PC-9 (cell line): Measurements from ENCODE around the gene SPRR1A. TPM values are rescaled to one million over a fixed set of nuclear protein-coding genes. Genes with fewer than 3 reads are reported as not detected.

ENCODE experiments used
- BruUV-seq: library from RNA; stranded (reverse); fragments of 400-500 nt; replicated peaks from 2 replicates; lab custom pipeline; 2021; lab: Mats Ljungman, UMichigan
- CTCF ChIA-PET: fragments of 300-600 bp; sonication (Branson Sonifier 250); formaldehyde crosslinking; loops from one replicate; lab custom pipeline; 2022; ENCODE audit warnings: antibody characterized with exemption; lab: Charles Lee
- POLR2A ChIA-PET: fragments of 300-600 bp; sonication (Branson Sonifier 250); formaldehyde crosslinking; loops from one replicate; lab custom pipeline; 2022; ENCODE audit warnings: antibody characterized with exemption; ENCODE audit not compliant: unreplicated experiment; lab: Charles Lee
- DNase-seq, 2 experiments: peaks; one replicate each; pipeline versions ENCODE4 v3.0.0 to v3.0.0-alpha.2; 2015 to 2022; ENCODE audit warnings: mixed read lengths in 1 of 2
- H2AFZ ChIP-seq: fragments of 200-600 bp; sonication (generic); 2 replicates; pipeline ENCODE4 v1.8.1; 2017; ENCODE audit warnings: antibody characterized with exemption
- H3F3A ChIP-seq: fragments of 200-600 bp; sonication (generic); 2 replicates; pipeline ENCODE4 v1.8.1; 2017; ENCODE audit warnings: antibody characterized with exemption, mild to moderate bottlenecking, low read depth; ENCODE audit not compliant: insufficient read depth
- H3K27ac ChIP-seq: fragments of 200-600 bp; sonication (generic); 2 replicates; pipeline ENCODE4 v1.6.1; 2016; ENCODE audit warnings: mixed run types
- H3K27me3 ChIP-seq: fragments of 200-600 bp; sonication (generic); 2 replicates; pipeline ENCODE4 v1.6.1; 2016; ENCODE audit warnings: low read depth, mixed run types; ENCODE audit not compliant: insufficient read depth
- H3K36me3 ChIP-seq: fragments of 200-600 bp; sonication (generic); 2 replicates; pipeline ENCODE4 v1.6.1; 2016; ENCODE audit warnings: low read depth, mixed run types
- H3K4me1 ChIP-seq: fragments of 200-600 bp; sonication (generic); replicated peaks from 2 replicates; pipeline ENCODE4 v1.6.1; 2016; ENCODE audit warnings: mixed run types; ENCODE audit not compliant: insufficient read depth
- H3K4me2 ChIP-seq: fragments of 200-600 bp; sonication (generic); 2 replicates; pipeline ENCODE4 v1.6.1; 2017; ENCODE audit warnings: mixed run types
- H3K4me3 ChIP-seq: fragments of 200-600 bp; sonication (generic); 2 replicates; pipeline ENCODE4 v1.6.1; 2016; ENCODE audit warnings: mixed run types
- H3K79me2 ChIP-seq: fragments of 200-600 bp; sonication (generic); 2 replicates; pipeline ENCODE4 v1.6.1; 2017; ENCODE audit warnings: low read depth, mixed run types
- H3K9me2 ChIP-seq: fragments of 200-600 bp; sonication (generic); 2 replicates; pipeline ENCODE4 v1.8.1; 2017; ENCODE audit warnings: mild to moderate bottlenecking; ENCODE audit not compliant: insufficient read depth
- H3K9me3 ChIP-seq: fragments of 200-600 bp; sonication (generic); 2 replicates; pipeline ENCODE4 v1.8.1; 2016; ENCODE audit warnings: low read depth; ENCODE audit not compliant: insufficient read depth
- H4K20me1 ChIP-seq: fragments of 200-600 bp; sonication (generic); 2 replicates; pipeline ENCODE4 v1.8.1; 2017; ENCODE audit not compliant: insufficient read depth
- EZH2 ChIP-seq: fragments of 200-600 bp; sonication (generic); IDR thresholded peaks from 2 replicates; pipeline ENCODE4 v1.8.0; 2017; ENCODE audit warnings: antibody characterized with exemption, low read depth
- intact Hi-C: fragments of 100-400 bp; cut with micrococcal nuclease; formaldehyde crosslinking; loops from one replicate; pipeline ENCODE4 v1.10.0; 2022; ENCODE audit not compliant: unreplicated experiment
- total RNA-seq: library from RNA; stranded (reverse); gene quantifications from 2 replicates; pipeline ENCODE4 v1.2.3, GENCODE V29; 2021
- TF ChIP-seq, protein P1 (sequence below): fragments of 200-600 bp; sonication (generic); conservative IDR thresholded peaks from 2 replicates; pipeline ENCODE4 v1.6.1; 2017; ENCODE audit warnings: mixed run types, antibody characterized with exemption, mild to moderate bottlenecking, moderate library complexity

The SPRR1A gene
- total RNA-seq, 1 experiment from 2014 or later, result not detected

GRCh38 chr1:152951711-152952110 is 32.2 kb upstream of the SPRR1A start:
- Histone ChIP-seq H3K36me3 (no peaks in the 10 kb centered on the region), H3K4me1 (peaks cover 35% of the 10 kb centered on the region), H3K79me2 (no peaks in the 10 kb centered on the region), H3K9me2 (no peaks in the 10 kb centered on the region), H2AFZ (no peak overlapping the region), H3K4me2 (no peak overlapping the region), H3K27me3 (no peaks in the 10 kb centered on the region), H3F3A (peaks cover 15% of the 10 kb centered on the region), H3K4me3 (no peak overlapping the region), H3K9me3 (no peaks in the 10 kb centered on the region), H4K20me1 (no peaks in the 10 kb centered on the region), H3K27ac (no peak overlapping the region)
- BruUV-seq, result no TSS peak
- DNase-seq, result no peak
- CTCF ChIA-PET, result no interaction called here
- POLR2A ChIA-PET, result no interaction called here
- intact Hi-C loops, result loop anchor here (5.0 kb wide), 1 partner anchor 81 kb away; the partner anchor contains the start of gene SPRR1B
- TF ChIP-seq, protein P1, sequence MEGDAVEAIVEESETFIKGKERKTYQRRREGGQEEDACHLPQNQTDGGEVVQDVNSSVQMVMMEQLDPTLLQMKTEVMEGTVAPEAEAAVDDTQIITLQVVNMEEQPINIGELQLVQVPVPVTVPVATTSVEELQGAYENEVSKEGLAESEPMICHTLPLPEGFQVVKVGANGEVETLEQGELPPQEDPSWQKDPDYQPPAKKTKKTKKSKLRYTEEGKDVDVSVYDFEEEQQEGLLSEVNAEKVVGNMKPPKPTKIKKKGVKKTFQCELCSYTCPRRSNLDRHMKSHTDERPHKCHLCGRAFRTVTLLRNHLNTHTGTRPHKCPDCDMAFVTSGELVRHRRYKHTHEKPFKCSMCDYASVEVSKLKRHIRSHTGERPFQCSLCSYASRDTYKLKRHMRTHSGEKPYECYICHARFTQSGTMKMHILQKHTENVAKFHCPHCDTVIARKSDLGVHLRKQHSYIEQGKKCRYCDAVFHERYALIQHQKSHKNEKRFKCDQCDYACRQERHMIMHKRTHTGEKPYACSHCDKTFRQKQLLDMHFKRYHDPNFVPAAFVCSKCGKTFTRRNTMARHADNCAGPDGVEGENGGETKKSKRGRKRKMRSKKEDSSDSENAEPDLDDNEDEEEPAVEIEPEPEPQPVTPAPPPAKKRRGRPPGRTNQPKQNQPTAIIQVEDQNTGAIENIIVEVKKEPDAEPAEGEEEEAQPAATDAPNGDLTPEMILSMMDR, result no peak
- no peak for TF ChIP-seq EZH2

DNA sequence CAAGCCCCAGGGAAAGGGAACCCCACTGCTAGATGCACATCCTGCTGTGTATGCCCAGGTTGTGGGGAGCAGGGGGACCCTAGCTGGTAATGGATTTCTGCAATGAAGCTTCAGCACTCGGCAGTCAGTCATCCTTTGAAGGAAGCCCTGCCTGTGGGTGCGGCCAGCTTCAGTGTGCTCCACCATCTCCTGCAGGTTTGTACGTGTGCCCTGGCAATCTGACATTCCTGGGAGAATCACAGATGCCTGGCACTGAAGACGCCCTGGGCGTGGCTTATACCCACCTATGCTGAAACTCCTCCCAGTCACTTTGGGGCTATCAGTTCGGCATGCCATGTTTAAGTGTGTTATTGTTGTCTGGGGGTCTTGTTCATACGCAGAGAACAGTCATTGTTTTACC is 30.1 kb upstream of the SPRR1A start:
- peak in 1 of 2 experiments; percentile 59 for DNase-seq
- no peak for TF ChIP-seq EZH2
- TF ChIP-seq, protein P1, result no peak
- no peak overlapping the region for H3K4me3 ChIP-seq
- peak overlapping the region; percentile 57 for H3K4me2 ChIP-seq
- H3K9me3 ChIP-seq, result no peaks in the 10 kb centered on the region
- H3K9me2 ChIP-seq, result no peaks in the 10 kb centered on the region
- no peaks in the 10 kb centered on the region for H3K79me2 ChIP-seq
- intact Hi-C loops, result loop anchor here (1.0 to 5.0 kb wide), 2 partner anchors 47 to 79 kb away; partner anchors contain the start of gene SPRR1B
- ChIA-PET CTCF (interaction anchor here (0.6 kb wide), 1 partner anchor 26 kb away, joined by 3 read pairs; no protein-coding TSS in a partner anchor), POLR2A (no interaction called here)
- H3K27me3 ChIP-seq, result no peaks in the 10 kb centered on the region
- no peaks in the 10 kb centered on the region for H3K36me3 ChIP-seq
- H4K20me1 ChIP-seq, result no peaks in the 10 kb centered on the region
- no TSS peak for BruUV-seq
- peaks cover 35% of the 10 kb centered on the region for H3K4me1 ChIP-seq
- peak overlapping the region; percentile 67 for H3K27ac ChIP-seq
- peaks cover 15% of the 10 kb centered on the region for H3F3A ChIP-seq
- no peak overlapping the region for H2AFZ ChIP-seq

GRCh38 chr1:152954436-152954835 is 29.4 kb upstream of the SPRR1A start:
- Histone ChIP-seq H3K4me1 (peaks cover 35% of the 10 kb centered on the region), H3K27ac (peak overlapping the region; percentile 67), H3F3A (peaks cover 15% of the 10 kb centered on the region), H4K20me1 (no peaks in the 10 kb centered on the region), H3K9me2 (no peaks in the 10 kb centered on the region), H3K9me3 (no peaks in the 10 kb centered on the region), H3K36me3 (no peaks in the 10 kb centered on the region), H2AFZ (no peak overlapping the region), H3K4me2 (peak overlapping the region; percentile 57), H3K27me3 (no peaks in the 10 kb centered on the region), H3K4me3 (0 out of 2 replicates have a peak overlapping the region, but pooled peaks have one; percentile 18), H3K79me2 (no peaks in the 10 kb centered on the region)
- peak; percentile 31 to 93 for DNase-seq
- ChIA-PET CTCF (interaction anchor here (0.6 kb wide), 1 partner anchor 27 kb away, joined by 3 read pairs; no protein-coding TSS in a partner anchor), POLR2A (interaction anchor here (0.6 to 0.7 kb wide), 2 partner anchors 65 to 891 kb away, joined by 3 to 4 read pairs; no protein-coding TSS in a partner anchor)
- TF ChIP-seq EZH2, result no peak
- TF ChIP-seq, protein P1, result no peak
- intact Hi-C loops, result loop anchor here (1.0 to 5.0 kb wide), 2 partner anchors 48 to 78 kb away; partner anchors contain the start of gene SPRR1B
- no TSS peak for BruUV-seq
